HL-60 (cell line): Measurements from ENCODE around the gene RESP18.

ENCODE experiments used
- DNase-seq, 2 experiments: peaks; one replicate each; pipeline ENCODE4 v3.0.0-alpha.2; 2010 to 2020; ENCODE audit warnings: low read depth in 1 of 2, low spot score in 1 of 2
- H3K27ac ChIP-seq: fragments of 250-450 bp; sonication (Bioruptor Pico); replicated peaks from 2 replicates; pipeline ENCODE4 v1.5.1; 2020; ENCODE audit warnings: mild to moderate bottlenecking, moderate library complexity
- H3K27me3 ChIP-seq: fragments of 250-450 bp; sonication (Bioruptor Pico); 2 replicates; pipeline ENCODE4 v1.5.1; 2021; ENCODE audit warnings: mild to moderate bottlenecking, moderate library complexity; ENCODE audit not compliant: insufficient read depth, poor library complexity, severe bottlenecking
- H3K4me3 ChIP-seq: replicated peaks from 2 replicates; pipeline ENCODE4 v1.5.1; 2011; ENCODE audit warnings: mild to moderate bottlenecking, control low read depth, low read length; ENCODE audit not compliant: insufficient read depth
- CTCF ChIP-seq: IDR thresholded peaks from one replicate; pipeline ENCODE4 v1.5.1; 2011; ENCODE audit warnings: low read length, control low read depth, inconsistent platforms; ENCODE audit not compliant: insufficient read depth
- GABPA ChIP-seq: IDR thresholded peaks from 2 replicates; pipeline ENCODE4 v1.6.1; 2012; ENCODE audit warnings: low read depth
- POLR2AphosphoS5 ChIP-seq: IDR thresholded peaks from 2 replicates; pipeline ENCODE4 v1.6.1; 2012; ENCODE audit warnings: low read depth
- REST ChIP-seq: IDR thresholded peaks from 2 replicates; pipeline ENCODE4 v1.6.1; 2012; ENCODE audit warnings: low read depth; ENCODE audit not compliant: insufficient replicate concordance
- SPI1 ChIP-seq: IDR thresholded peaks from 2 replicates; pipeline ENCODE4 v1.6.1; 2012; ENCODE audit warnings: low read depth, mild to moderate bottlenecking, borderline replicate concordance

Gene RESP18

DNA sequence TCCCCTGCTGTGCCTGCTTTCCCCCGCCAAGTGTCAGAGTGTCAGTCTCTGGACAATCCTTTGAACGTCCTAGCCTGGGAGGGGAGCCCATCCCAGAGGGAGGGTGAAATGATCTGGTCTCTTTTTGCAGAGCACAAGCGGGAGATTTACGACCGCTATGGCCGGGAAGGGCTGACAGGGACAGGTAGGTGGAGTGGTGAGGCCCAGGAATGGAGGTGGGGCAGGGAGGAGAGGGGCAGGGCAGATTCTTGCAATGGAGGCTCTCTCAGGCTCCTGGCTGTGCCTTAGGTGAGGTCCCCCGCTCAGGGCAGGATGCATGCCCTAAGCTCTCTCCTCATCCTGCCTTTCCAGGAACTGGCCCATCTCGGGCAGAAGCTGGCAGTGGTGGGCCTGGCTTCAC is 51.0 kb downstream of the RESP18 start:
- H3K4me3 ChIP-seq: no peak overlapping the region
- no peaks in the 10 kb centered on the region for H3K27me3 ChIP-seq
- no peak for DNase-seq
- TF ChIP-seq REST: no peak
- TF ChIP-seq SPI1: no peak
- TF ChIP-seq POLR2AphosphoS5: no peak
- no peak for TF ChIP-seq CTCF
- no peak for TF ChIP-seq GABPA
- H3K27ac ChIP-seq: no peak overlapping the region

DNA sequence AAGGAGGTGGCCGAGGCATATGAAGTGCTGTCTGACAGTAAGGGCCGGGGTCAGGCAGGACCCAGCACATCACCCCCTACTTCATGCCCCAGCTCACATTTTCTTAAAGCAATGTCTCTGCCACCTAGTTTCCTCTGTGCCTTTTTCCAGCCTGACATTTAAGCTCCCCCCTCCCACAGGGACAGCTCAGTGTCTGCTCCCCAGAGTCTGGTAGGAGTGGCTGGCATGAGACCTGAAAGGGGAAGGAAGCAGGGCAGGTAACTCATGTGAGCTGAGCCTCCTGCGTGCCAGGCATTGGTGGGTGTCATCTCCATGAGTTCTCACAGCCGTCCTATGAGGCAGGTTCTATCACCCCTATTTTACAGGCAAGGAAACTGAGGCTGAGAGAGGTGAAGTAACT is 51.9 kb downstream of the RESP18 start:
- TF ChIP-seq SPI1: no peak
- no peak for TF ChIP-seq POLR2AphosphoS5
- TF ChIP-seq REST: no peak
- TF ChIP-seq GABPA: no peak
- TF ChIP-seq CTCF: no peak
- DNase-seq: no peak
- Histone ChIP-seq H3K27me3 (no peaks in the 10 kb centered on the region), H3K27ac (no peak overlapping the region), H3K4me3 (no peak overlapping the region)

DNA sequence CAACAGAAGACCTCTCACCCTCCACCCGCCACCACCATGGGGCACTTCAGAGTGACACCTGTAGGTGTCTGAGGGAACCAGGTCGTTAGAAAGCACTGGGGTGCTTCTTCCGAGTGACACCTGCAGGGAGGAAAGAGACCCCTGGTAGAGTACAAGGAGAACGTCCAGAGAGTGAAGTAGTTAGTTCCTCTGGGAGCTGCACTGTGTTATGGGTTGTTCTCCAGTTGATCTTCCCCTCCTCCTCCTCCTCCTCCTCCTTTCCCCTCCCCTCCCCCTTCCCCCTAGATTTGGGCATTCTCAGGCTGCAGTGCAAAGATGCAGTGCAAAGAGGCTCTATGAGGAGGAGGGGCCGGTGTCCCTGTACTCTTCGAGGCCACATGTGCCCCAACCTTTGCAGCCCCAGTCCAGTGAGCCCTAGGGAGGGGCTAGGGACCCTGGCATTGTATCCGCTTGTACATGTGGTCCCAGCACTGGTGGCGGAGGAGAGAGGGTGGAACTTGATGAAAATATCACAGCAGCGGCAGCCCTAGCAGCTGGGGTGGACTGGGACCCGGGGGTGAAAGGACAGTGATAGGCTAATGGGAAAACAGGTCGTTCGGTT is 52.5 kb downstream of the RESP18 start:
- Histone ChIP-seq H3K27me3 (no peaks in the 10 kb centered on the region), H3K27ac (peak overlapping the region; percentile 64; the same call in 1 of the 2 replicates), H3K4me3 (peak overlapping the region; percentile 47)
- no peak for DNase-seq
- no peak for TF ChIP-seq GABPA
- no peak for TF ChIP-seq SPI1
- no peak for TF ChIP-seq REST
- TF ChIP-seq POLR2AphosphoS5: no peak
- no peak for TF ChIP-seq CTCF
